ENCODE measurements around the gene SYT11. TPM values are rescaled to one million over a fixed set of nuclear protein-coding genes. Genes with fewer than 3 reads are reported as not detected.
"Not testable (repeated sequence)": the region's sequence is repeated elsewhere in the genome, so short reads cannot be mapped to it uniquely, and the experiment has no call there.

The SYT11 gene
- total RNA-seq, 1 donor from 2014 or later: 9.6 TPM

DNA sequence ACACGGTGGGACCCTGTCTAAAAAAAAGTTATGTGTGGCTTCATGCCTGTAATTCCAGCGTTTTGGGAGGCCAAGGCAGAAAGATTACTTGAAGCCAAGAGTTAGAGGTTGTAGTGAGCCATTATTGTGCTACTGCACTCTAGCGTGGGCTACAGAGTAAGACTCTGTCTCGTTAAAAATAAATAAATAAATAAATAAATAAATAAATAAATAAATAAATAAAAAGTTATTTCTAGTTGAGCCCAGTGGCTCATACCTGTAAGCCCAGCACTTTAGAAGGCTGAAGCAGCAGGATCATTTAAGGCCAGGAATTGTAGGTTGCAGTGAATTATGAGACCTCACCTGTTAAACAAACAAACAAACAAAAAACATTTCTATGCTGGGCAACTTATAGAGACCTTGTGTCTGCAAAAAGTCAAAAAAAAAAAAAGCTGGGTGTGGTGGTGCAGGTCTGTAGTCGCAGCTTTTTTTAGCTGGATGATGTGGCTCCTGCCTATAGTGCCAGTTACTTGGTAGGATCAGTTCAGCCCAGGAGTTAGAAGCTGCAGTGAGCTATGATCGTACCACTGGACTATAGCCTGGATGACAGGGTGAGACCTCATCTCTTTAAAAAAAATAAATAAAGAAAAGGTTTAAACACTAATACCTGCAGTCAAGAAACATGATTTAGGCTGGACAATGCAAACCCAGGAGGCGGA lies 27.9 kb upstream of the SYT11 start:
- TF ChIP-seq, protein P1, sequence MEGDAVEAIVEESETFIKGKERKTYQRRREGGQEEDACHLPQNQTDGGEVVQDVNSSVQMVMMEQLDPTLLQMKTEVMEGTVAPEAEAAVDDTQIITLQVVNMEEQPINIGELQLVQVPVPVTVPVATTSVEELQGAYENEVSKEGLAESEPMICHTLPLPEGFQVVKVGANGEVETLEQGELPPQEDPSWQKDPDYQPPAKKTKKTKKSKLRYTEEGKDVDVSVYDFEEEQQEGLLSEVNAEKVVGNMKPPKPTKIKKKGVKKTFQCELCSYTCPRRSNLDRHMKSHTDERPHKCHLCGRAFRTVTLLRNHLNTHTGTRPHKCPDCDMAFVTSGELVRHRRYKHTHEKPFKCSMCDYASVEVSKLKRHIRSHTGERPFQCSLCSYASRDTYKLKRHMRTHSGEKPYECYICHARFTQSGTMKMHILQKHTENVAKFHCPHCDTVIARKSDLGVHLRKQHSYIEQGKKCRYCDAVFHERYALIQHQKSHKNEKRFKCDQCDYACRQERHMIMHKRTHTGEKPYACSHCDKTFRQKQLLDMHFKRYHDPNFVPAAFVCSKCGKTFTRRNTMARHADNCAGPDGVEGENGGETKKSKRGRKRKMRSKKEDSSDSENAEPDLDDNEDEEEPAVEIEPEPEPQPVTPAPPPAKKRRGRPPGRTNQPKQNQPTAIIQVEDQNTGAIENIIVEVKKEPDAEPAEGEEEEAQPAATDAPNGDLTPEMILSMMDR (IDR thresholded peaks at IDR 0.05): no peak
- H3K4me1 ChIP-seq: no peaks in the 10 kb centered on the region
- no peak for ATAC-seq

DNA sequence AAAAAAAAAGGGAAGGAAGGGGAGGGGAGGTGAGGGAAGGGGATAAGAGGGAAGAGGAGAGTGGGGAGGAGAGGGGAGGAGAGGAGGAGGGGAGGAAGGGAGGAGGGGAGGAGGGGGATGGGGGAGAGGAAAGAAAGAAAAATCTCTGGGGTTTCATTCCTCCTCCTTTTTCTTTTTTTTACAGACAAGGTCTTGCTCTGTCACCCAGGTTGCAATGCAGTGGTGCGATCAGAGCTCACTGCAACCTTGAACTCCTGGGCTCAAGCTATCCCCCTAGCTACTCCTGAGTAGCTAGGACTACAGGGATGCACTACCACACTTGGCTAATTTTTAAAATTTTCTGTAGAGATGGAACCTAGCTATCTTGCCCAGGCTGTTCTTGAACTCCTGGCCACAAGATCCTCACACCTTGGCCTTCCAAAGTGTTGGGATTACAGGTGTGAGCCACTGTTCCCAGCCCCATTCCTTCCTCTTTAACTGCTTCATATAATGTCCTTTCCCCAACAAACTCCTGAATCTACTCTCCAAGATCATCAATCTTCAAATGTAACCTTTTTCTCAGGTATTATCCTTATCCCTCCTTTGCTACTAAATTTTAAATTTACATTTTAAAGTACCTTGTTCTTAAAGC lies 25.6 kb upstream of the SYT11 start:
- intact Hi-C loops (cut with DNase I): no loop called here
- no peaks in the 10 kb centered on the region for H3K9me3 ChIP-seq
- H3K4me3 ChIP-seq: no peak overlapping the region
- H3K4me1 ChIP-seq: no peaks in the 10 kb centered on the region
- DNase-seq: no peak
- TF ChIP-seq, protein P1 (IDR thresholded peaks at IDR 0.05): no peak
- H3K27me3 ChIP-seq (ENCODE audit: low read depth): no peaks in the 10 kb centered on the region
- ATAC-seq: no peak
- no peak overlapping the region for H3K27ac ChIP-seq
- peaks cover 10% of the 10 kb centered on the region for H3K36me3 ChIP-seq

More for the DNA sequence above, 27.9 kb upstream of the SYT11 start:
- Histone ChIP-seq H3K27ac (no peak overlapping the region), H3K36me3 (peaks cover 16% of the 10 kb centered on the region), H3K27me3 (ENCODE audit: low read depth) (no peaks in the 10 kb centered on the region), H3K9me3 (no peaks in the 10 kb centered on the region), H3K4me3 (no peak overlapping the region)
- intact Hi-C loops (cut with DNase I): no loop called here
- no peak for DNase-seq

DNA sequence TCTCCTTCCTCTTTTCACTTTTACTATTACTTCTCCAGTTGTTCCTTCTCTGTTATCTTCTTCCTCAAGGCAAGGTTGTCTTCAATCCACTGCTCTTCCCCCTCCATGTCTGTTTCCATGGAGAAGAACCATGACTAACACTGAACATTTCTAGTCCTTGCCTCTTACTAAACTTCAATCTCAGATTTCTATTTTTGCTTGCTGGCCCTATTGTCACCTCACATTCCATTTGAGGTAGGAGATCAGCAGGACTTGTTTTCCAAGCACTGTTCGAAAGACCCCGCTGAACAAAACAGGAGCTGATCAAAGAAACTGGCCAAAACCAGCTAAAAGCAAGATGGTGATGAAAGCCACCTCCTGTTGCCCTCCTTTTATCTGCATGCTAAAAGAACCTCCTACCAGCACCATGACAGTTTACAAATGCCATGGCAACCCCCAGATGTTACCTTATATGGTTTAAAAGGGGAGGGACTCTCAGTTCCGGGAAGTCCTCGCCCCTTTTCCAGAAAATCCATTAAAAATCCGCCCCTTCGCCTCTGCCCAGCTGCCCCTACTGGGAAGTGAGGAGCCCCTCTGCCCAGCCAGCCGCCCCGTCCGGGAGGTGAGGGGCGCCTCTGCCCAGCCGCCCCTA lies 25.0 kb upstream of the SYT11 start:
- no peak for DNase-seq
- Histone ChIP-seq H3K4me3 (no peak overlapping the region), H3K36me3 (peaks cover 10% of the 10 kb centered on the region), H3K27ac (no peak overlapping the region), H3K9me3 (no peaks in the 10 kb centered on the region), H3K4me1 (no peaks in the 10 kb centered on the region), H3K27me3 (ENCODE audit: low read depth) (no peaks in the 10 kb centered on the region)
- TF ChIP-seq, protein P1 (IDR thresholded peaks at IDR 0.05): no peak
- ATAC-seq: peak in 1 of 2 donors; percentile 48
- intact Hi-C loops (cut with DNase I): no loop called here

DNA sequence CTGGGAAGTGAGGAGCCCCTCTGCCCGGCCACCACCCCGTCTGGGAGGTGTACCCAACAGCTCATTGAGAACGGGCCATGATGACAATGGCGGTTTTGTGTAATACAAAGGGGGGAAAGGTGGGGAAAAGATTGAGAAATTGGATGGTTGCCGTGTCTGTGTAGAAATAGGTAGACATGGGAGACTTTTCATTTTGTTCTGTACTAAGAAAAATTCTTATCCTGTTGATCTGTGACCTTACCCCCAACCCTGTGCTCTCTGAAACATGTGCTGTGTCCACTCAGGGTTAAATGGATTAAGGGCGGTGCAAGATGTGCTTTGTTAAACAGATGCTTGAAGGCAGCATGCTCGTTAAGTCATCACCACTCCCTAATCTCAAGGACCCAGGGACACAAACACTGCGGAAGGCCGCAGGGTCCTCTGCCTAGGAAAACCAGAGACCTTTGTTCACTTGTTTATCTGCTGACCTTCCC lies 24.4 kb upstream of the SYT11 start:
- DNase-seq; intact Hi-C loops (cut with DNase I); H3K9me3 ChIP-seq; ATAC-seq; H3K27me3 ChIP-seq (ENCODE audit: low read depth); H3K4me3 ChIP-seq; H3K27ac ChIP-seq; H3K4me1 ChIP-seq: not testable (repeated sequence)
- peaks cover 10% of the 10 kb centered on the region for H3K36me3 ChIP-seq

DNA sequence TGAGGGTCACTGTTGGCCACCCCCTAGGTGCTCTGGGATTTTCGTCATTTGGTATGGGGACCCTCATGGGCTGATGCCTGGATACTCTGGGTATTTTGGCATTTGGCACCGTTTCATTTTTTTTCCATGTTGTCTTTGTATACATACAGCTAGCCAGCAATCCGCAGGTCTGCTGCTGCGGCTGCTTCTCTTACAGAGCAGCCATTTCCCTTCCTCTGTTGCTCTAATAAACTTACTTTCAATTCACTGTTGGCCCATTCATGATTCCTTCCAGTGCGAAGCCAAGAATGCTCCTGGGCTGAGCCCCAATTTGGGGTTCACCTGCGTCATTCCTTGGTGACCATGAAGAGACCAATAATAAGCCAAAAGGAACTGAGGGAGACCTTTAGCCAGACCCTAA lies 23.8 kb upstream of the SYT11 start:
- no peak for ATAC-seq
- Histone ChIP-seq H3K4me1 (no peaks in the 10 kb centered on the region), H3K27me3 (ENCODE audit: low read depth) (no peaks in the 10 kb centered on the region), H3K27ac (no peak overlapping the region), H3K9me3 (no peaks in the 10 kb centered on the region), H3K36me3 (peaks cover 10% of the 10 kb centered on the region), H3K4me3 (no peak overlapping the region)
- no peak for DNase-seq
- intact Hi-C loops (cut with DNase I): no loop called here
- TF ChIP-seq, protein P1 (IDR thresholded peaks at IDR 0.05): no peak

DNA sequence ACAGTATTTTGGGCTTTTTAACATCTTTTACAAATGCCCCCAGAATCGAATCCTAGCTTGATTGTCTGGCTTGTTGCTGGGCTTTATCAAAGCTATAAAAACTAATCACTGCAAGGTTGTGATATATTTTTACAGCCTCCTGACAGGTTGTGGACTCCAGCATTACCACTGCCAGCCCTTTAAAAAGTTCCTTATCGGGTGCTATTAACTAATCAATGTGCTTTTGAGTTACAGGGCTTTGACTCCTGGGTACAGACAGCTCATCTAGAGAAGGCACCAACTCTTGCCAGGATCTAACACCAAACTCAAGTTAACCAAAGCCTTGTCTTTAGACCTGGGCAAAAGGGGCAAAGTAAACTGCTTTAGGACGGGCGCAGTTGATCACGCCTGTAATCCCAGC lies 19.0 kb upstream of the SYT11 start:
- TF ChIP-seq, protein P1 (IDR thresholded peaks at IDR 0.05): no peak
- Histone ChIP-seq H3K4me3 (no peak overlapping the region), H3K27ac (no peak overlapping the region), H3K36me3 (peaks cover 24% of the 10 kb centered on the region), H3K9me3 (no peaks in the 10 kb centered on the region), H3K27me3 (ENCODE audit: low read depth) (no peaks in the 10 kb centered on the region), H3K4me1 (peaks cover 4% of the 10 kb centered on the region)
- intact Hi-C loops (cut with DNase I): no loop called here
- no peak for ATAC-seq
- DNase-seq: no peak
